ENCODE data around the gene COPZ2. TPM values are rescaled to one million over a fixed set of nuclear protein-coding genes. Genes with fewer than 3 reads are reported as not detected.

COPZ2 gene
- total RNA-seq, 1 experiment from 2014 or later: 1.3 TPM

- Histone ChIP-seq H3K4me1 (ENCODE audit: insufficient read depth, low read length) (peaks cover 12% of the 10 kb centered on the region), H3K27me3 (ENCODE audit: low read length) (no peaks in the 10 kb centered on the region), H3K79me2 (ENCODE audit: low read length) (no peaks in the 10 kb centered on the region), H3K9ac (ENCODE audit: low read length) (no peak overlapping the region), H2AFZ (ENCODE audit: low read length) (0 out of 2 replicates have a peak overlapping the region, but pooled peaks have one; percentile 18), H4K20me1 (ENCODE audit: low read length) (no peaks in the 10 kb centered on the region), H3K9me3 (ENCODE audit: low read length) (no peaks in the 10 kb centered on the region), H3K9me2 (replicated peaks; ENCODE audit: low read length) (no peaks in the 10 kb centered on the region), H3K4me3 (ENCODE audit: low read length) (no peak overlapping the region), H3F3A (ENCODE audit: low read length, unreplicated experiment) (no peaks in the 10 kb centered on the region), H3K36me3 (ENCODE audit: low read depth, low read length) (no peaks in the 10 kb centered on the region), H3K4me2 (ENCODE audit: low read length) (peak overlapping the region; percentile 98; the same call in 1 of the 2 replicates), H3K27ac (ENCODE audit: low read length) (no peak overlapping the region)
- CTCF ChIA-PET: interaction anchor here (0.8 kb wide), 1 partner anchor 42 kb away, joined by 8 read pairs; the partner anchor contains the start of gene CDK5RAP3
- TF ChIP-seq CTCF (conservative IDR thresholded peaks at IDR 0.05; ENCODE audit: low read depth, low read length) (no peak), EZH2 (IDR thresholded peaks at IDR 0.05; ENCODE audit: low read length, unreplicated experiment) (no peak), EZH2phosphoT487 (IDR thresholded peaks at IDR 0.05; ENCODE audit: borderline replicate concordance, low read length) (no peak)
- DNase-seq (no peak), ATAC-seq (no peak)
- POLR2A ChIA-PET (ENCODE audit: unreplicated experiment): interaction anchor here (0.5 to 0.6 kb wide), 4 partner anchors 64 to 144 kb away, joined by 3 to 6 read pairs (median 4); partner anchors contain the start of gene PNPO
- intact Hi-C loops (cut with micrococcal nuclease): no loop called here
- BruUV-seq (replicated peaks): no TSS peak
These were observed 24.9 kb downstream of the COPZ2 start for GRCh38 chr17:48012654-48013053.

- no TSS peak for BruUV-seq (replicated peaks)
- intact Hi-C loops (cut with micrococcal nuclease): no loop called here
- no peaks in the 10 kb centered on the region for H3F3A ChIP-seq (ENCODE audit: low read length, unreplicated experiment)
- no peaks in the 10 kb centered on the region for H3K36me3 ChIP-seq (ENCODE audit: low read depth, low read length)
- ATAC-seq (peak; percentile 48), DNase-seq (peak; percentile 33)
- peak overlapping the region; percentile 73 for H3K4me3 ChIP-seq (ENCODE audit: low read length)
- ChIA-PET POLR2A (ENCODE audit: unreplicated experiment) (interaction anchor here (0.5 to 0.6 kb wide), 4 partner anchors 63 to 145 kb away, joined by 3 to 6 read pairs (median 4); partner anchors contain the start of gene PNPO), CTCF (interaction anchor here (0.6 to 1.7 kb wide), 4 partner anchors 33 to 117 kb away, joined by 3 to 8 read pairs (median 5); partner anchors contain the start of gene CDK5RAP3)
- no peaks in the 10 kb centered on the region for H3K9me2 ChIP-seq (replicated peaks; ENCODE audit: low read length)
- no peaks in the 10 kb centered on the region for H4K20me1 ChIP-seq (ENCODE audit: low read length)
- no peaks in the 10 kb centered on the region for H3K9me3 ChIP-seq (ENCODE audit: low read length)
- no peaks in the 10 kb centered on the region for H3K79me2 ChIP-seq (ENCODE audit: low read length)
- H3K9ac ChIP-seq (ENCODE audit: low read length): peak overlapping the region; percentile 45
- no peaks in the 10 kb centered on the region for H3K27me3 ChIP-seq (ENCODE audit: low read length)
- H3K4me1 ChIP-seq (ENCODE audit: insufficient read depth, low read length): peaks cover 12% of the 10 kb centered on the region
- peak overlapping the region; percentile 90 for H2AFZ ChIP-seq (ENCODE audit: low read length)
- no peak overlapping the region for H3K27ac ChIP-seq (ENCODE audit: low read length)
- TF ChIP-seq EZH2phosphoT487 (IDR thresholded peaks at IDR 0.05; ENCODE audit: borderline replicate concordance, low read length): no peak
- peak overlapping the region; percentile 98 for H3K4me2 ChIP-seq (ENCODE audit: low read length)
These were observed 25.5 kb downstream of the COPZ2 start for GRCh38 chr17:48012151-48012520.

GRCh38 chr17:48011405-48012150 is 26.0 kb downstream of the COPZ2 start:
- Histone ChIP-seq H3K9me2 (replicated peaks; ENCODE audit: low read length) (no peaks in the 10 kb centered on the region), H3K4me2 (ENCODE audit: low read length) (peak overlapping the region; percentile 98), H3K79me2 (ENCODE audit: low read length) (no peaks in the 10 kb centered on the region), H3F3A (ENCODE audit: low read length, unreplicated experiment) (no peaks in the 10 kb centered on the region), H3K9ac (ENCODE audit: low read length) (peak overlapping the region; percentile 45), H3K4me1 (ENCODE audit: insufficient read depth, low read length) (peaks cover 12% of the 10 kb centered on the region), H3K27me3 (ENCODE audit: low read length) (no peaks in the 10 kb centered on the region), H3K27ac (ENCODE audit: low read length) (no peak overlapping the region), H3K36me3 (ENCODE audit: low read depth, low read length) (no peaks in the 10 kb centered on the region), H4K20me1 (ENCODE audit: low read length) (no peaks in the 10 kb centered on the region), H2AFZ (ENCODE audit: low read length) (peak overlapping the region; percentile 90), H3K9me3 (ENCODE audit: low read length) (no peaks in the 10 kb centered on the region), H3K4me3 (ENCODE audit: low read length) (peak overlapping the region; percentile 73)
- CTCF ChIA-PET: interaction anchor here (0.6 to 1.7 kb wide), 5 partner anchors 12 to 116 kb away, joined by 3 to 8 read pairs (median 4); no protein-coding TSS in a partner anchor
- TSS peak; percentile 97 for BruUV-seq (replicated peaks)
- intact Hi-C loops (cut with micrococcal nuclease): loop anchor here (2.0 kb wide), 1 partner anchor 41 kb away; the partner anchor contains the start of gene CDK5RAP3
- POLR2A ChIA-PET (ENCODE audit: unreplicated experiment): interaction anchor here (0.5 to 0.6 kb wide), 6 partner anchors 63 to 593 kb away, joined by 3 to 6 read pairs (median 4); partner anchors contain the start of genes PNPO and SP2
- TF ChIP-seq EZH2phosphoT487 (IDR thresholded peaks at IDR 0.05; ENCODE audit: borderline replicate concordance, low read length): no peak
- peak; percentile 81 for TF ChIP-seq CTCF (conservative IDR thresholded peaks at IDR 0.05; ENCODE audit: low read depth, low read length)
- no peak for TF ChIP-seq EZH2 (IDR thresholded peaks at IDR 0.05; ENCODE audit: low read length, unreplicated experiment)
- ATAC-seq (peak; percentile 84), DNase-seq (peak; percentile 82)
